GM12878 (cell line): ENCODE measurements around the gene STX4. TPM values are rescaled to one million over a fixed set of nuclear protein-coding genes. Genes with fewer than 3 reads are reported as not detected.
A peak's percentile ranks its signal among the peaks of the same experiment; 100 is the strongest.

Experiments used
- ATAC-seq: fragments of 200-7000 bp; cut with Tn5 transposase; 3 replicates; pipeline ENCODE4 v1.9.1; 2020; ENCODE audit warnings: mild to moderate bottlenecking, moderate library complexity
- BruUV-seq: library from RNA; stranded (reverse); fragments of 400-500 nt; replicated peaks from 2 replicates; lab custom pipeline; 2021; lab: Mats Ljungman, UMichigan
- CTCF ChIA-PET: fragments of 300-600 bp; sonication (Branson Sonifier 250); formaldehyde crosslinking; extraction: SDS; loops from one replicate; lab custom pipeline; 2021; ENCODE audit warnings: inconsistent platforms; lab: Yijun Ruan, JAX
- POLR2A ChIA-PET: fragments of 350-600 bp; formaldehyde crosslinking; extraction: SDS; loops from one replicate; lab custom pipeline; 2021; ENCODE audit warnings: inconsistent platforms; lab: Charles Lee
- RAD21 ChIA-PET: fragments of 300-600 bp; sonication (Branson Sonifier 250); formaldehyde crosslinking; loops from one replicate; lab custom pipeline; 2023; ENCODE audit warnings: antibody characterized with exemption; ENCODE audit not compliant: unreplicated experiment; lab: Charles Lee
- SMC1A ChIA-PET: fragments of 300-600 bp; sonication (Branson Sonifier 250); formaldehyde crosslinking; loops from one replicate; lab custom pipeline; 2023; ENCODE audit not compliant: unreplicated experiment, uncharacterized antibody; lab: Charles Lee
- DNase-seq: peaks from one replicate; pipeline ENCODE4 v3.0.0-alpha.2; 2011; ENCODE audit warnings: low read depth, low spot score
- FAIRE-seq: peaks from 3 replicates; lab custom pipeline; 2011; peaks lifted over from hg19 to GRCh38; lab: Jason Lieb, UNC
- H2AFZ ChIP-seq: 2 replicates; pipeline ENCODE4 v1.6.0; 2011; ENCODE audit warnings: low read depth, low read length, control low read depth; ENCODE audit not compliant: control insufficient read depth
- H3K27ac ChIP-seq: 2 replicates; pipeline ENCODE4 v1.5.1; 2011; ENCODE audit warnings: control low read depth; ENCODE audit not compliant: control insufficient read depth, insufficient read depth
- H3K27me3 ChIP-seq, 2 experiments: replicated peaks in 1 of 2; 2 replicates each; pipeline versions ENCODE4 v1.6.0 to v1.6.1; 2011; ENCODE audit warnings: low read length in 1 of 2; ENCODE audit not compliant: control insufficient read depth in 2 of 2, insufficient read depth in 2 of 2
- H3K36me3 ChIP-seq, 2 experiments: 2 replicates each; pipeline ENCODE4 v1.5.1; 2011; ENCODE audit warnings: low read length in 1 of 2; ENCODE audit not compliant: control insufficient read depth in 2 of 2, insufficient read depth in 2 of 2
- H3K4me1 ChIP-seq: 2 replicates; pipeline ENCODE4 v1.6.1; 2011; ENCODE audit warnings: mild to moderate bottlenecking, low read length, moderate library complexity, mixed read lengths; ENCODE audit not compliant: control insufficient read depth, insufficient read depth
- H3K4me2 ChIP-seq: 2 replicates; pipeline ENCODE4 v1.6.0; 2011; ENCODE audit warnings: control low read depth; ENCODE audit not compliant: control insufficient read depth, insufficient read depth
- H3K4me3 ChIP-seq: fragments of 200-600 bp; sonication (generic); 2 replicates; pipeline ENCODE4 v1.5.1; 2016
- H3K79me2 ChIP-seq: 2 replicates; pipeline ENCODE4 v1.6.0; 2011; ENCODE audit warnings: low read length; ENCODE audit not compliant: control insufficient read depth, insufficient read depth
- H3K9ac ChIP-seq: 2 replicates; pipeline ENCODE4 v1.8.0; 2011; ENCODE audit warnings: low read length, control low read depth, mixed read lengths; ENCODE audit not compliant: control insufficient read depth, insufficient read depth
- H3K9me3 ChIP-seq: replicated peaks from 3 replicates; pipeline ENCODE4 v1.5.1; 2011; ENCODE audit warnings: mild to moderate bottlenecking, low read length; ENCODE audit not compliant: control insufficient read depth, insufficient read depth
- H4K20me1 ChIP-seq: 2 replicates; pipeline ENCODE4 v1.6.0; 2011; ENCODE audit not compliant: control insufficient read depth, insufficient read depth
- CBFB ChIP-seq: IDR thresholded peaks from 2 replicates; pipeline ENCODE4 v1.6.1; 2016; ENCODE audit warnings: antibody characterized with exemption, low read depth
- E4F1 ChIP-seq: fragments of 450-650 bp; IDR thresholded peaks from 2 replicates; pipeline ENCODE4 v1.6.1; 2018; ENCODE audit warnings: borderline replicate concordance, mild to moderate bottlenecking; ENCODE audit not compliant: partially characterized antibody
- EGR1 ChIP-seq, 2 experiments: IDR thresholded peaks; 1 replicate in 1 of 2; 2 replicates in 1 of 2; pipeline ENCODE4 v1.6.1; 2011 to 2012; ENCODE audit warnings: low read depth in 2 of 2, low read length in 2 of 2, borderline replicate concordance in 1 of 2, mild to moderate bottlenecking in 1 of 2, moderate library complexity in 1 of 2
- POLR2AphosphoS2 ChIP-seq: IDR thresholded peaks from 2 replicates; pipeline ENCODE4 v1.6.1; 2011; ENCODE audit warnings: low read depth, mild to moderate bottlenecking, low read length, improper control_type of control experiment, moderate library complexity
- POU2F2 ChIP-seq: IDR thresholded peaks from 3 replicates; pipeline ENCODE4 v1.6.1; 2011; ENCODE audit warnings: low read depth, mild to moderate bottlenecking, low read length, borderline replicate concordance
- RELA ChIP-seq: fragments of 450-650 bp; IDR thresholded peaks from 2 replicates; pipeline ENCODE4 v1.8.0; 2014; ENCODE audit warnings: borderline replicate concordance; ENCODE audit not compliant: partially characterized antibody
- SMAD1 ChIP-seq: fragments of 450-650 bp; IDR thresholded peaks from 2 replicates; pipeline ENCODE4 v1.6.1; 2018; ENCODE audit warnings: mild to moderate bottlenecking, low read depth; ENCODE audit not compliant: partially characterized antibody
- SRF ChIP-seq, 2 experiments: IDR thresholded peaks; 2 replicates each; pipeline ENCODE4 v1.6.1; 2011; ENCODE audit warnings: low read depth in 2 of 2, low read length in 2 of 2, mild to moderate bottlenecking in 1 of 2, moderate library complexity in 1 of 2
- ZNF687 ChIP-seq: fragments of 450-650 bp; IDR thresholded peaks from 2 replicates; pipeline ENCODE4 v1.6.1; 2017; ENCODE audit warnings: mild to moderate bottlenecking, moderate library complexity
- WGBS: methylation state at CpG from one replicate; pipeline ENCODE4 v1.1.6; 2016; ENCODE audit warnings: low lambda C conversion rate; ENCODE audit not compliant: insufficient replicate concordance, insufficient coverage; ENCODE audit errors: missing lambda C conversion rate; 5-methylcytosine and 5-hydroxymethylcytosine counted together
- in situ Hi-C: fragments of 300-500 bp; cut with MboI; formaldehyde crosslinking; loops from 9 replicates; pipeline ENCODE4 v1.14.3; 2018; ENCODE audit warnings: mixed read lengths
- intact Hi-C: fragments of 100-400 bp; cut with micrococcal nuclease; formaldehyde crosslinking; loops from one replicate; pipeline ENCODE4 v1.14.2; 2022; ENCODE audit not compliant: unreplicated experiment
- polyA plus RNA-seq, 11 experiments: library from polyadenylated mRNA; depleted of rRNA in 4 of 11; unstranded in 6 of 11; stranded (reverse) in 5 of 11; fragments of >200 nt; fragmentation: Nextera tagmentation in 4 of 11; fragmentation: Illumina TruSeq in 1 of 11; extraction: Ambion mirVana in 4 of 11; extraction: Trizol in 1 of 11; gene quantifications; 1 replicate in 1 of 11; 2 replicates in 10 of 11; pipeline versions ENCODE4 v1.2.1 to v1.2.3, GENCODE V29; 2011 to 2016; ENCODE audit warnings: inconsistent platforms in 2 of 11, missing spikeins in 2 of 11, low read depth in 1 of 11
- total RNA-seq, 4 experiments: library from RNA; depleted of rRNA in 3 of 4; stranded (reverse); fragments of >200 nt in 3 of 4; fragmentation: Illumina TruSeq in 1 of 4; extraction: Trizol in 1 of 4; gene quantifications; 2 replicates each; pipeline versions ENCODE4 v1.2.1 to v1.2.3, GENCODE V29; 2013 to 2021
- TF ChIP-seq, protein P1 (sequence below): fragments of 150-350 bp; IDR thresholded peaks from 2 replicates; pipeline ENCODE4 v1.6.1; 2016; ENCODE audit warnings: low read depth, low read length

Gene STX4
- total and polyA plus RNA-seq, 10 of the 15 experiments (the other 5 are each of a cell fraction or from before 2014, with no cell fraction given): 3.3 to 37.6 (median 22.6) TPM

- SMC1A ChIA-PET: no interaction called here
- ATAC-seq (peak; percentile 90), DNase-seq (peak; percentile 51), FAIRE-seq (peak; percentile 54)
- H3K4me2 ChIP-seq: peak overlapping the region; percentile 95
- in situ Hi-C loops (loop anchor here (25.0 kb wide), 1 partner anchor 440 kb away; the partner anchor contains the start of genes COX6A2 and ZNF843), intact Hi-C loops (loop anchor here (5.0 to 10.0 kb wide), 3 partner anchors 78 to 185 kb away; partner anchors contain the start of genes FUS, ZNF646 and ZNF668)
- H3K27ac ChIP-seq: peak overlapping the region; percentile 82
- H3K79me2 ChIP-seq: no peaks in the 10 kb centered on the region; the same call in 1 of the 2 replicates
- H3K9me3 ChIP-seq: no peaks in the 10 kb centered on the region
- CTCF ChIA-PET: interaction anchor here (0.9 to 4.3 kb wide), 3 partner anchors 12 to 43 kb away, joined by 3 to 16 read pairs (median 3); partner anchors contain the start of gene HSD3B7
- peak overlapping the region; percentile 97 for H3K4me3 ChIP-seq
- H3K27me3 ChIP-seq: no peaks in the 10 kb centered on the region; a peak in 1 of 4 replicates
- POLR2A ChIA-PET: interaction anchor here (0.5 to 3.0 kb wide), 8 partner anchors 12 to 461 kb away, joined by 4 to 21 read pairs (median 4); partner anchors contain the start of genes HSD3B7, KAT8, ZNF646 and ZNF668
- H2AFZ ChIP-seq: peak overlapping the region; percentile 89
- H3K36me3 ChIP-seq: no peaks in the 10 kb centered on the region
- 19% methylated on average over 44 of the region's 60 CpGs for WGBS
- no TSS peak for BruUV-seq
- no peaks in the 10 kb centered on the region for H4K20me1 ChIP-seq
- RAD21 ChIA-PET: interaction anchor here (0.8 to 1.6 kb wide), 5 partner anchors 9 to 396 kb away, joined by 3 to 11 read pairs (median 3); partner anchors contain the start of genes ITGAD, ZNF646 and ZNF668
- H3K4me1 ChIP-seq: peaks cover 17% of the 10 kb centered on the region
- peak overlapping the region; percentile 78 for H3K9ac ChIP-seq
- TF ChIP-seq POLR2AphosphoS2 (peak; percentile 36; the same call in 1 of the 2 replicates), POU2F2 (0 out of 3 replicates have a peak, but pooled peaks have one; percentile 65), SRF (IDR thresholded peaks at IDR 0.05; ENCODE audit: low read depth in 2 of 2, low read length in 2 of 2) (0 out of 4 replicates have a peak, but pooled peaks of 1 of the 2 experiments have one; percentile 21), E4F1 (peak; percentile 42), ZNF687 (peak; percentile 31; the same call in 1 of the 2 replicates), EGR1 (IDR thresholded peaks at IDR 0.05; ENCODE audit: borderline replicate concordance in 1 of 2, low read depth in 2 of 2, low read length in 2 of 2) (0 out of 3 replicates have a peak, but pooled peaks of 1 of the 2 experiments have one; percentile 2), RELA (peak; percentile 27), SMAD1 (peak; percentile 59), CBFB (peak; percentile 53; the same call in 1 of the 2 replicates)
- TF ChIP-seq, protein P1, sequence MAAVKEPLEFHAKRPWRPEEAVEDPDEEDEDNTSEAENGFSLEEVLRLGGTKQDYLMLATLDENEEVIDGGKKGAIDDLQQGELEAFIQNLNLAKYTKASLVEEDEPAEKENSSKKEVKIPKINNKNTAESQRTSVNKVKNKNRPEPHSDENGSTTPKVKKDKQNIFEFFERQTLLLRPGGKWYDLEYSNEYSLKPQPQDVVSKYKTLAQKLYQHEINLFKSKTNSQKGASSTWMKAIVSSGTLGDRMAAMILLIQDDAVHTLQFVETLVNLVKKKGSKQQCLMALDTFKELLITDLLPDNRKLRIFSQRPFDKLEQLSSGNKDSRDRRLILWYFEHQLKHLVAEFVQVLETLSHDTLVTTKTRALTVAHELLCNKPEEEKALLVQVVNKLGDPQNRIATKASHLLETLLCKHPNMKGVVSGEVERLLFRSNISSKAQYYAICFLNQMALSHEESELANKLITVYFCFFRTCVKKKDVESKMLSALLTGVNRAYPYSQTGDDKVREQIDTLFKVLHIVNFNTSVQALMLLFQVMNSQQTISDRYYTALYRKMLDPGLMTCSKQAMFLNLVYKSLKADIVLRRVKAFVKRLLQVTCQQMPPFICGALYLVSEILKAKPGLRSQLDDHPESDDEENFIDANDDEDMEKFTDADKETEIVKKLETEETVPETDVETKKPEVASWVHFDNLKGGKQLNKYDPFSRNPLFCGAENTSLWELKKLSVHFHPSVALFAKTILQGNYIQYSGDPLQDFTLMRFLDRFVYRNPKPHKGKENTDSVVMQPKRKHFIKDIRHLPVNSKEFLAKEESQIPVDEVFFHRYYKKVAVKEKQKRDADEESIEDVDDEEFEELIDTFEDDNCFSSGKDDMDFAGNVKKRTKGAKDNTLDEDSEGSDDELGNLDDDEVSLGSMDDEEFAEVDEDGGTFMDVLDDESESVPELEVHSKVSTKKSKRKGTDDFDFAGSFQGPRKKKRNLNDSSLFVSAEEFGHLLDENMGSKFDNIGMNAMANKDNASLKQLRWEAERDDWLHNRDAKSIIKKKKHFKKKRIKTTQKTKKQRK: no peak
Observed at GRCh38 chr16:30996985-30997724, 36.2 kb upstream of the STX4 start.
